Measurements from ENCODE around the gene RCOR2.

DNA sequence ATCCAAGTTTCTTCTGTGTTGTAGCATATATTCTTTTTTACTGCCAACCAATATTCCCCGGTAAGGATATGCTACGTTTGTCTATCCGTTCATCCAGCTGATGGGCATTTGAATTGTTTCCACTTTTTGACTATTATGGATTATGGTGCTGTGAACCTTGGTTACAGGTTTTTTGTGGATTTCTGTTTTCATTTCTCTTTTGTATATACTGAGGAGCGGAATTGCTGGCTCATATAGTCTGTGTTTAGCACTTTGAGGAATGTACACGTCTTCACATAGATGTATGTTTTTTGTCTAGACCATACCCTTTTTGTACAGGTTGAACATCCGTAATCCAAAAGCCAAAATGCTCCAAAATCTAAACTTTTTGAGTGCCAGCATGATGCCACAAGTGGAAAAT is 23.6 kb downstream of the RCOR2 start:
- TF ChIP-seq, protein P1, sequence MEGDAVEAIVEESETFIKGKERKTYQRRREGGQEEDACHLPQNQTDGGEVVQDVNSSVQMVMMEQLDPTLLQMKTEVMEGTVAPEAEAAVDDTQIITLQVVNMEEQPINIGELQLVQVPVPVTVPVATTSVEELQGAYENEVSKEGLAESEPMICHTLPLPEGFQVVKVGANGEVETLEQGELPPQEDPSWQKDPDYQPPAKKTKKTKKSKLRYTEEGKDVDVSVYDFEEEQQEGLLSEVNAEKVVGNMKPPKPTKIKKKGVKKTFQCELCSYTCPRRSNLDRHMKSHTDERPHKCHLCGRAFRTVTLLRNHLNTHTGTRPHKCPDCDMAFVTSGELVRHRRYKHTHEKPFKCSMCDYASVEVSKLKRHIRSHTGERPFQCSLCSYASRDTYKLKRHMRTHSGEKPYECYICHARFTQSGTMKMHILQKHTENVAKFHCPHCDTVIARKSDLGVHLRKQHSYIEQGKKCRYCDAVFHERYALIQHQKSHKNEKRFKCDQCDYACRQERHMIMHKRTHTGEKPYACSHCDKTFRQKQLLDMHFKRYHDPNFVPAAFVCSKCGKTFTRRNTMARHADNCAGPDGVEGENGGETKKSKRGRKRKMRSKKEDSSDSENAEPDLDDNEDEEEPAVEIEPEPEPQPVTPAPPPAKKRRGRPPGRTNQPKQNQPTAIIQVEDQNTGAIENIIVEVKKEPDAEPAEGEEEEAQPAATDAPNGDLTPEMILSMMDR (conservative IDR thresholded peaks at IDR 0.05; ENCODE audit: low read depth in 2 of 2): no peak
- TF ChIP-seq EZH2phosphoT487 (IDR thresholded peaks at IDR 0.05; ENCODE audit: unreplicated experiment) (no peak), JUNB (IDR thresholded peaks at IDR 0.05; ENCODE audit: unreplicated experiment) (no peak), EZH2 (IDR thresholded peaks at IDR 0.05; ENCODE audit: low read depth, unreplicated experiment) (no peak), POLR2AphosphoS5 (IDR thresholded peaks at IDR 0.05; ENCODE audit: low read depth) (no peak), ZNF114 (CRISPR knock-in tag; IDR thresholded peaks at IDR 0.05) (no peak), ZNF331 (CRISPR knock-in tag; IDR thresholded peaks at IDR 0.05; ENCODE audit: low read depth) (no peak), CREB1 (CRISPR knock-in tag; IDR thresholded peaks at IDR 0.05; ENCODE audit: low read depth) (no peak)
- TF ChIP-seq, protein P2, sequence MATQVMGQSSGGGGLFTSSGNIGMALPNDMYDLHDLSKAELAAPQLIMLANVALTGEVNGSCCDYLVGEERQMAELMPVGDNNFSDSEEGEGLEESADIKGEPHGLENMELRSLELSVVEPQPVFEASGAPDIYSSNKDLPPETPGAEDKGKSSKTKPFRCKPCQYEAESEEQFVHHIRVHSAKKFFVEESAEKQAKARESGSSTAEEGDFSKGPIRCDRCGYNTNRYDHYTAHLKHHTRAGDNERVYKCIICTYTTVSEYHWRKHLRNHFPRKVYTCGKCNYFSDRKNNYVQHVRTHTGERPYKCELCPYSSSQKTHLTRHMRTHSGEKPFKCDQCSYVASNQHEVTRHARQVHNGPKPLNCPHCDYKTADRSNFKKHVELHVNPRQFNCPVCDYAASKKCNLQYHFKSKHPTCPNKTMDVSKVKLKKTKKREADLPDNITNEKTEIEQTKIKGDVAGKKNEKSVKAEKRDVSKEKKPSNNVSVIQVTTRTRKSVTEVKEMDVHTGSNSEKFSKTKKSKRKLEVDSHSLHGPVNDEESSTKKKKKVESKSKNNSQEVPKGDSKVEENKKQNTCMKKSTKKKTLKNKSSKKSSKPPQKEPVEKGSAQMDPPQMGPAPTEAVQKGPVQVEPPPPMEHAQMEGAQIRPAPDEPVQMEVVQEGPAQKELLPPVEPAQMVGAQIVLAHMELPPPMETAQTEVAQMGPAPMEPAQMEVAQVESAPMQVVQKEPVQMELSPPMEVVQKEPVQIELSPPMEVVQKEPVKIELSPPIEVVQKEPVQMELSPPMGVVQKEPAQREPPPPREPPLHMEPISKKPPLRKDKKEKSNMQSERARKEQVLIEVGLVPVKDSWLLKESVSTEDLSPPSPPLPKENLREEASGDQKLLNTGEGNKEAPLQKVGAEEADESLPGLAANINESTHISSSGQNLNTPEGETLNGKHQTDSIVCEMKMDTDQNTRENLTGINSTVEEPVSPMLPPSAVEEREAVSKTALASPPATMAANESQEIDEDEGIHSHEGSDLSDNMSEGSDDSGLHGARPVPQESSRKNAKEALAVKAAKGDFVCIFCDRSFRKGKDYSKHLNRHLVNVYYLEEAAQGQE (IDR thresholded peaks at IDR 0.05; ENCODE audit: unreplicated experiment): no peak
- TF ChIP-seq, protein P3, sequence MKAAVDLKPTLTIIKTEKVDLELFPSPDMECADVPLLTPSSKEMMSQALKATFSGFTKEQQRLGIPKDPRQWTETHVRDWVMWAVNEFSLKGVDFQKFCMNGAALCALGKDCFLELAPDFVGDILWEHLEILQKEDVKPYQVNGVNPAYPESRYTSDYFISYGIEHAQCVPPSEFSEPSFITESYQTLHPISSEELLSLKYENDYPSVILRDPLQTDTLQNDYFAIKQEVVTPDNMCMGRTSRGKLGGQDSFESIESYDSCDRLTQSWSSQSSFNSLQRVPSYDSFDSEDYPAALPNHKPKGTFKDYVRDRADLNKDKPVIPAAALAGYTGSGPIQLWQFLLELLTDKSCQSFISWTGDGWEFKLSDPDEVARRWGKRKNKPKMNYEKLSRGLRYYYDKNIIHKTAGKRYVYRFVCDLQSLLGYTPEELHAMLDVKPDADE (IDR thresholded peaks at IDR 0.05): no peak

Data from GM23338 (cell line).